ENCODE data around the gene CCRL2.

The CCRL2 gene

GRCh38 chr3:46433841-46434240 lies 26.8 kb downstream of the CCRL2 start:
- no peaks in the 10 kb centered on the region for H3K27me3 ChIP-seq (ENCODE audit: insufficient read depth, insufficient read length)
- DNase-seq (ENCODE audit: low read depth, low spot score) = no peak
- no peak overlapping the region for H3K4me3 ChIP-seq (ENCODE audit: insufficient read length, low read depth)
- H3K4me1 ChIP-seq (ENCODE audit: insufficient read depth, insufficient read length) = no peaks in the 10 kb centered on the region
- no peak overlapping the region for H3K9ac ChIP-seq (ENCODE audit: insufficient read length, low read depth)
- H3K36me3 ChIP-seq (ENCODE audit: insufficient read depth, insufficient read length, low read length) = no peaks in the 10 kb centered on the region
- no peak for TF ChIP-seq SUZ12 (IDR thresholded peaks at IDR 0.05; ENCODE audit: extremely low read depth, insufficient read depth, insufficient read length)
- no peak for TF ChIP-seq YY1 (IDR thresholded peaks at IDR 0.05; ENCODE audit: insufficient read depth, insufficient read length)
- no peak for TF ChIP-seq ZNF274 (IDR thresholded peaks at IDR 0.05; ENCODE audit: low read depth, low read length)
- H3K9me3 ChIP-seq (ENCODE audit: insufficient read depth, low read length) = peaks cover 4% of the 10 kb centered on the region; the same call in 1 of the 2 replicates

DNA sequence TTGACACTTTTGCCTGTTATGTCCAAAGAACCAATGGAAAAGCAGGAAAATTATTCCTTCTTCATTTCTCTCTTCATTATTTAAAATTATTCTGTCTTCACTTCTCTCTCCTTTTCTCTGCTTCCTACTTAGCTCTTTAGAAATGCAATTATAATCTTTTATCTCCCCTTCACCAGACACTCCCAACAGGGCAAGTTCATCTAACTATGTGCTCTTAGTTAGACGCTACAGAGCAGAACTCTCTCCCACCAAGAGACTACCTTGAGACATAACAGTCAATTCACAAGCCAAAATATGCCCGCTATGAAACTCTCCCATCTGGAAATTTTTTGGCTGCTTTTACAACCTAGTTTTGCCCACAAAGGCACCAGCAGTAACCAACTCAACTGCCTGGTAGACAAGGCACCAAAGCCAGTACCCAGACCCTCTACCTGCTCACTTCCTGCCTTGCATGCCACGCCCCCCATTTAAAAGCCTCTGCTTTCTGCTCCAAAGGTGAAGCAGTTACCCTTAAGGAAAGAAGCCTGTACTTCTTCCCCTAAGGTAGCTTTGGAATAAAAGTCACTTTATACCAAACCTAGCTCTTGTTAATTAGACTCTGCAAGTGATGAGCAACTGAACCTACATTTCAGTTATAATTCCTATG lies 28.1 kb downstream of the CCRL2 start:
- Histone ChIP-seq H3K27me3 (ENCODE audit: insufficient read depth, insufficient read length) (no peaks in the 10 kb centered on the region), H3K9ac (ENCODE audit: insufficient read length, low read depth) (no peak overlapping the region), H3K36me3 (ENCODE audit: insufficient read depth, insufficient read length, low read length) (no peaks in the 10 kb centered on the region), H3K4me3 (ENCODE audit: insufficient read length, low read depth) (no peak overlapping the region), H3K9me3 (ENCODE audit: insufficient read depth, low read length) (peaks cover 4% of the 10 kb centered on the region; the same call in 1 of the 2 replicates), H3K4me1 (ENCODE audit: insufficient read depth, insufficient read length) (no peaks in the 10 kb centered on the region)
- no peak for TF ChIP-seq YY1 (IDR thresholded peaks at IDR 0.05; ENCODE audit: insufficient read depth, insufficient read length)
- no peak for TF ChIP-seq SUZ12 (IDR thresholded peaks at IDR 0.05; ENCODE audit: extremely low read depth, insufficient read depth, insufficient read length)
- TF ChIP-seq ZNF274 (IDR thresholded peaks at IDR 0.05; ENCODE audit: low read depth, low read length) = no peak
- no peak for DNase-seq (ENCODE audit: low read depth, low spot score)

DNA sequence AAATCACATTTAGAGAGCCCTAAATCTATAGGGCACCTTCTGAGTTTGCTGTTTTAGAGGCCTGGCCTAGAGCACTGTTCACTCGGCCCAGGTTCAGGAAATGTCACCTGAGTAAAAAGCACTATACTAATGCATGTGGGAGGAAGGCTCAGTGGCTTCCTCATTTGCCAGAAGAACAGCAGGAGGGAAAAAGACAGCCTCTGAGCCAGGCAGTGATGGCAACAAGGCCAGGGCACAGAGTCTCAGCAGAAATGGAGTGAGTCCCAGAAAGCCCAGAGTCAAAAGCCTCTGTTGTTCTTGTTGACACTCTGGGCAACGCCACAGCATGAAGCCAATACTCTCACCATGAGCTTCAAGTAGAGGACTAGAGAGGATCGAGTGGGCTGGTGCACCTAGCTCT lies 31.8 kb downstream of the CCRL2 start:
- TF ChIP-seq ZNF274 (IDR thresholded peaks at IDR 0.05; ENCODE audit: low read depth, low read length) (no peak), YY1 (IDR thresholded peaks at IDR 0.05; ENCODE audit: insufficient read depth, insufficient read length) (no peak), SUZ12 (IDR thresholded peaks at IDR 0.05; ENCODE audit: extremely low read depth, insufficient read depth, insufficient read length) (no peak)
- no peaks in the 10 kb centered on the region for H3K4me1 ChIP-seq (ENCODE audit: insufficient read depth, insufficient read length)
- H3K4me3 ChIP-seq (ENCODE audit: insufficient read length, low read depth) = no peak overlapping the region

DNA sequence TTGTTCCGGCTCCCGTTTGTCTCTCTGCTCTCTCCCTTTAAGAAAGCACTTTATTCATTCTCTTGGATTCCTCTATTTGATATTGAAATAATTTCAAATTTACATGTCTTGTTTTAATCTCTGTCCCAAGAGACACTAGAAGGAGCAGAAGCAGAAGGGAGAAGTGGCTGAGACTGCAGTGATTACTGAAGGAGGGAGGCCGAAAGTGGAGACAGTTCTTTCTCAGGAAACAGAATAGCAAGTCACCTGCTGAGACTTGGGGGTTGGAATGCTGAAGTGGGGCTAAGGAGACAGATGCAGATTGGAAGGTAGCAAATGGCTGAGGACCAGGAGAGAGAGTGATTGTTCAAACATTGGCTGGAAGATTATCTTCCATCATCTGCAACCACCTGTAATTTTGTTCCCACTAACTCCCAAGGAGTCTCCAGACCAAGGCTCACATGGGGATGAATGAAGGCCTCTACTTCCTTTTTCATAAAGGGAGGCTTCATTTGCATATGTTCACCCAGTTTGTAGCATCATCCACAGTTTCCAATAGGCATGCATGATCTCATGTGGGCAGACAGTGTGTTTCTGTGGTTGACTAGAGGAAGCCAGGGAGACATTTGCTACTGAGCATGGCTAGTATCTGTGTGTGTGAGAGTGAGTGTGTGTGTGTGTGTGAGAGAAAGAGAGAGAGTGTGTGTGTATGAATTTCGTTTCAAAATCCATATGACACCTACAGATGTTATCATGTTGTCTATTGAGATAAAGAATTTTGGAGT lies 33.7 kb downstream of the CCRL2 start:
- peak; percentile 23 for DNase-seq (ENCODE audit: low read depth, low spot score)
- H3K27me3 ChIP-seq (ENCODE audit: insufficient read depth, insufficient read length) = no peaks in the 10 kb centered on the region

More for the DNA sequence above, 31.8 kb downstream of the CCRL2 start:
- H3K9ac ChIP-seq (ENCODE audit: insufficient read length, low read depth) = no peak overlapping the region
- no peaks in the 10 kb centered on the region for H3K36me3 ChIP-seq (ENCODE audit: insufficient read depth, insufficient read length, low read length)
- DNase-seq (ENCODE audit: low read depth, low spot score) = no peak
- peaks cover 2% of the 10 kb centered on the region; the same call in 1 of the 2 replicates for H3K9me3 ChIP-seq (ENCODE audit: insufficient read depth, low read length)
- no peaks in the 10 kb centered on the region for H3K27me3 ChIP-seq (ENCODE audit: insufficient read depth, insufficient read length)

DNA sequence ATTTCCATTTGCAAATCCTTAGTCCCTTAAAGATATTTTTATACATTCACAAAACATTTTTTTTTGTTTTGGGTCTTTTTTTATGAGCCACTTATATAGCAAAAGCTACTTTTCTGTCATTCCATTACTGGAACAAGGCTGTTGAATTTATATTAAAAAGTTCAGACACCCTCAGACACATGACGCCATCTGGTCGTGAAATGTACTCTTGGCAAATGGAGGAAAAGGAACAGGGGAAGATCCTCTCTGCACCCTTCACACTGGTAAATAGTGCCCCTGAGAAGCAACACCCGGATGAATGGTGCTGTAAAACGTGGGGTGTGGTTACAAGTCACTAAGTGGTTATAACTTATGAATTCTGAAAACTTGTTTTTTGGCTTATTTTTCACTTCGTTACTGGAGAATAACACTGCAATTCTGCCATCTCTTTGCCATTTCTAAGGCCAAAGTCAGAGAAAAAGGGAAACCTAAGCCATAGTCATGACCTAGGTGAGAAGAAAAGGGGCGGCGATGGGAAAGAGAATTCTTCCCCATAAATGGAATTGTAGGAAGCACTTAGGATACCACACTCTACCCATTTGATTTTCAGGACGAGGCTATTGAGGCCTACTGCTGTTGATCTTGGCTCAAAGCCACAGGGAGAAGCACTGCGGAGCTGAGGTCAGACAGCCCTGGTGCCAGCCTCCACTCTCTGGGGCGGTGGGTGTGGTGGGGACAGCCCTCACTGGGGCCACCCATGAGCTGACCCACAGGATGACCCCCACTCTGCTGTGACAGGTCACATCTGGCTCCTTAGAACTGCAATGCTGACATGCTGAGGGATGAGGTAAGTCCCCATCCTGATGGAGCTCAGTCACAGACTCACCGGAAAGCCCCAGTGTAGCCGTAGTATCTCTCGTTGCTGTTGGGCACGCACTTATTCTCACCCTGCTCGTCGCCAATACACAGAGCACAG lies 35.8 kb downstream of the CCRL2 start:
- Histone ChIP-seq H3K9ac (ENCODE audit: insufficient read length, low read depth) (no peak overlapping the region), H3K4me1 (ENCODE audit: insufficient read depth, insufficient read length) (no peaks in the 10 kb centered on the region), H3K9me3 (ENCODE audit: insufficient read depth, low read length) (peaks cover 8% of the 10 kb centered on the region; the same call in 1 of the 2 replicates), H3K4me3 (ENCODE audit: insufficient read length, low read depth) (no peak overlapping the region), H3K36me3 (ENCODE audit: insufficient read depth, insufficient read length, low read length) (no peaks in the 10 kb centered on the region), H3K27me3 (ENCODE audit: insufficient read depth, insufficient read length) (no peaks in the 10 kb centered on the region)
- DNase-seq (ENCODE audit: low read depth, low spot score) = no peak
- TF ChIP-seq YY1 (IDR thresholded peaks at IDR 0.05; ENCODE audit: insufficient read depth, insufficient read length) (no peak), ZNF274 (IDR thresholded peaks at IDR 0.05; ENCODE audit: low read depth, low read length) (no peak), SUZ12 (IDR thresholded peaks at IDR 0.05; ENCODE audit: extremely low read depth, insufficient read depth, insufficient read length) (no peak)

More for the DNA sequence above, 33.7 kb downstream of the CCRL2 start:
- H3K9ac ChIP-seq (ENCODE audit: insufficient read length, low read depth) = no peak overlapping the region
- TF ChIP-seq ZNF274 (IDR thresholded peaks at IDR 0.05; ENCODE audit: low read depth, low read length) (no peak), YY1 (IDR thresholded peaks at IDR 0.05; ENCODE audit: insufficient read depth, insufficient read length) (no peak), SUZ12 (IDR thresholded peaks at IDR 0.05; ENCODE audit: extremely low read depth, insufficient read depth, insufficient read length) (no peak)
- H3K4me1 ChIP-seq (ENCODE audit: insufficient read depth, insufficient read length) = no peaks in the 10 kb centered on the region
- H3K9me3 ChIP-seq (ENCODE audit: insufficient read depth, low read length) = peaks cover 8% of the 10 kb centered on the region; the same call in 1 of the 2 replicates
- no peak overlapping the region for H3K4me3 ChIP-seq (ENCODE audit: insufficient read length, low read depth)
- no peaks in the 10 kb centered on the region for H3K36me3 ChIP-seq (ENCODE audit: insufficient read depth, insufficient read length, low read length)

DNA sequence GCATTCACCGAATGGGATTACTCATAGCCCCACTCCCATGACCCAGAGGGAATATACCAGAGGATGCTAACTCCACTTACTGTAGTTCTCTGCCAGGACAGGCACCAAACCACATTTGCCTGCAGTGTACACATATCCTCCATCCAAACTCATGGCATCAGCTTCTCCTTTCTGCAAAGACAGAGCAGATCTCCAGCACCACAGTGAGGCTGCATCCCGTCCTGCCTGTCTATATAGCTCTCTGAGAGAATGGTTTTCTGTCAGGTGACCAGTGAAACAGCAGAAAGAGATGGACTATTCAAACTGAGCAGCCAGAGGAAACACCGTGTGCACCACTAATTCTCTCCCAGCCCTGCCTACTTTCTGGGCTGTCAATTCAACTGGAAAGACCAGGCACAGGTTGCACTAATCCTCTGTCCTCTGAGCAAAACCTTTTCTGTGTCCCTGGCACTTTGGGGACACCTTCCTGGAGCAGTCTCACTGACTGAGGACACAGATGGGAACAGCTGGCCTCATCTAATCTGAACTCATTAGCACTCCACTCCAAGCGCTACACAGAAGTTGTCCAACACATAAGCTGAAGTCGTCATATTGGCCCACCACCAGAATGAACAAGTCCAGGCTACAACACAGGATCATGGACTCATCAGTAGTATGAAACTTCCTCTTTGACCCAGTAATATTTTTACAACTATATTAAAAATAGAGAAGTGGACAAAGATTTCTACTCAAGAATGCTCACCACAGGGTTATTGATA lies 40.3 kb downstream of the CCRL2 start:
- Histone ChIP-seq H3K4me1 (ENCODE audit: insufficient read depth, insufficient read length) (no peaks in the 10 kb centered on the region), H3K27me3 (ENCODE audit: insufficient read depth, insufficient read length) (no peaks in the 10 kb centered on the region), H3K36me3 (ENCODE audit: insufficient read depth, insufficient read length, low read length) (no peaks in the 10 kb centered on the region), H3K9ac (ENCODE audit: insufficient read length, low read depth) (no peak overlapping the region), H3K9me3 (ENCODE audit: insufficient read depth, low read length) (peaks cover 8% of the 10 kb centered on the region; the same call in 1 of the 2 replicates), H3K4me3 (ENCODE audit: insufficient read length, low read depth) (no peak overlapping the region)
- TF ChIP-seq SUZ12 (IDR thresholded peaks at IDR 0.05; ENCODE audit: extremely low read depth, insufficient read depth, insufficient read length) (no peak), ZNF274 (IDR thresholded peaks at IDR 0.05; ENCODE audit: low read depth, low read length) (no peak), YY1 (IDR thresholded peaks at IDR 0.05; ENCODE audit: insufficient read depth, insufficient read length) (no peak)
- DNase-seq (ENCODE audit: low read depth, low spot score) = no peak

All from NT2/D1 (cell line).